Neural progenitor cell (in vitro differentiated cells): ENCODE data around the gene JOSD1. TPM values are rescaled to one million over a fixed set of nuclear protein-coding genes. Genes with fewer than 3 reads are reported as not detected.

Experiments
- DNase-seq: peaks from one replicate; pipeline ENCODE4 v3.0.0-alpha.2; 2016; ENCODE audit warnings: low spot score
- H2AFZ ChIP-seq: fragments of 200-600 bp; sonication (generic); replicated peaks from 2 replicates; pipeline ENCODE4 v1.6.1; 2016; ENCODE audit warnings: antibody characterized with exemption
- H3F3A ChIP-seq: fragments of 200-600 bp; sonication (generic); 2 replicates; pipeline ENCODE4 v1.6.1; 2016; ENCODE audit warnings: antibody characterized with exemption, low read depth
- H3K27ac ChIP-seq: fragments of 200-600 bp; sonication (generic); 2 replicates; pipeline ENCODE4 v1.5.1; 2016; ENCODE audit warnings: mild to moderate bottlenecking
- H3K27me3 ChIP-seq: fragments of 200-600 bp; sonication (generic); 2 replicates; pipeline ENCODE4 v1.6.1; 2016; ENCODE audit warnings: mild to moderate bottlenecking, moderate library complexity
- H3K36me3 ChIP-seq: fragments of 200-600 bp; sonication (generic); 2 replicates; pipeline ENCODE4 v1.5.1; 2016
- H3K4me1 ChIP-seq: fragments of 200-600 bp; sonication (generic); 2 replicates; pipeline ENCODE4 v1.6.1; 2016; ENCODE audit warnings: mixed run types
- H3K4me2 ChIP-seq: fragments of 200-600 bp; sonication (generic); 2 replicates; pipeline ENCODE4 v1.6.1; 2016
- H3K4me3 ChIP-seq: fragments of 200-600 bp; sonication (generic); 2 replicates; pipeline ENCODE4 v1.5.1; 2016
- H3K79me2 ChIP-seq: fragments of 200-600 bp; sonication (generic); 2 replicates; pipeline ENCODE4 v1.6.1; 2016; ENCODE audit warnings: low read depth
- H3K9ac ChIP-seq: fragments of 200-600 bp; sonication (generic); 2 replicates; pipeline ENCODE4 v1.6.1; 2016
- H3K9me3 ChIP-seq: fragments of 200-600 bp; sonication (generic); 2 replicates; pipeline ENCODE4 v1.5.1; 2016; ENCODE audit warnings: low read depth
- H4K20me1 ChIP-seq: fragments of 200-600 bp; sonication (generic); 2 replicates; pipeline ENCODE4 v1.6.1; 2016; ENCODE audit warnings: low read depth
- H3K27ac Mint-ChIP-seq: 3 replicates; pipeline ENCODE4 v1.8.0; 2021; ENCODE audit warnings: mixed read lengths
- H3K27me3 Mint-ChIP-seq: 2 replicates; pipeline ENCODE4 v1.8.0; 2022; ENCODE audit warnings: low read depth, mild to moderate bottlenecking, inconsistent platforms, moderate library complexity, mixed read lengths; ENCODE audit not compliant: insufficient read depth
- H3K36me3 Mint-ChIP-seq: 3 replicates; pipeline ENCODE4 v1.8.0; 2021; ENCODE audit warnings: mixed read lengths
- H3K4me1 Mint-ChIP-seq: 3 replicates; pipeline ENCODE4 v1.8.0; 2021; ENCODE audit warnings: mixed read lengths
- H3K4me3 Mint-ChIP-seq: 3 replicates; pipeline ENCODE4 v1.8.0; 2021; ENCODE audit warnings: mild to moderate bottlenecking, moderate library complexity, mixed read lengths
- H3K9me3 Mint-ChIP-seq: 3 replicates; pipeline ENCODE4 v1.8.0; 2020; ENCODE audit warnings: mixed read lengths
- CTCF ChIP-seq: fragments of 200-600 bp; sonication (generic); IDR thresholded peaks from 2 replicates; pipeline ENCODE4 v1.5.1; 2017; ENCODE audit warnings: antibody characterized with exemption, mild to moderate bottlenecking
- EZH2 ChIP-seq: fragments of 200-600 bp; sonication (generic); IDR thresholded peaks from 2 replicates; pipeline ENCODE4 v1.6.1; 2017; ENCODE audit warnings: antibody characterized with exemption, mild to moderate bottlenecking, moderate library complexity
- EZH2phosphoT487 ChIP-seq: fragments of 200-600 bp; sonication (generic); IDR thresholded peaks from 2 replicates; pipeline ENCODE4 v1.6.1; 2017; ENCODE audit warnings: antibody characterized with exemption
- total RNA-seq: library from RNA; depleted of rRNA; stranded (reverse); fragments of >200 nt; gene quantifications from 2 replicates; pipeline ENCODE4 v1.2.3, GENCODE V29; 2015; ENCODE audit warnings: low replicate concordance

The JOSD1 gene
- total RNA-seq, 1 donor from 2014 or later = 32.4 TPM

- Mint-ChIP-seq H3K9me3 (no peaks in the 10 kb centered on the region), H3K36me3 (peaks cover 13% of the 10 kb centered on the region), H3K27ac (no peak overlapping the region), H3K4me3 (no peak overlapping the region), H3K27me3 (peaks cover 4% of the 10 kb centered on the region), H3K4me1 (no peaks in the 10 kb centered on the region)
- Histone ChIP-seq H3K27me3 (no peaks in the 10 kb centered on the region), H3K4me3 (no peak overlapping the region), H3K4me1 (no peaks in the 10 kb centered on the region), H2AFZ (no peak overlapping the region), H3K36me3 (no peaks in the 10 kb centered on the region), H3K9me3 (no peaks in the 10 kb centered on the region), H3K4me2 (no peak overlapping the region), H3K9ac (no peak overlapping the region), H4K20me1 (peaks cover 10% of the 10 kb centered on the region), H3F3A (peaks cover 3% of the 10 kb centered on the region), H3K27ac (no peak overlapping the region), H3K79me2 (no peaks in the 10 kb centered on the region)
- no peak for TF ChIP-seq EZH2
- TF ChIP-seq EZH2phosphoT487 = no peak
- no peak for TF ChIP-seq CTCF
- no peak for DNase-seq
These were observed 33.1 kb upstream of the JOSD1 start for GRCh38 chr22:38733724-38734381.

GRCh38 chr22:38733329-38733723, 32.6 kb upstream of the JOSD1 start:
- Mint-ChIP-seq H3K4me1 (no peaks in the 10 kb centered on the region), H3K27me3 (peaks cover 4% of the 10 kb centered on the region), H3K27ac (no peak overlapping the region), H3K9me3 (no peaks in the 10 kb centered on the region), H3K4me3 (no peak overlapping the region), H3K36me3 (peaks cover 13% of the 10 kb centered on the region)
- Histone ChIP-seq H3K27me3 (no peaks in the 10 kb centered on the region), H3K36me3 (no peaks in the 10 kb centered on the region), H3K9me3 (no peaks in the 10 kb centered on the region), H3K4me3 (no peak overlapping the region), H2AFZ (no peak overlapping the region), H3K4me1 (no peaks in the 10 kb centered on the region), H3K79me2 (no peaks in the 10 kb centered on the region), H3K9ac (no peak overlapping the region), H3F3A (peaks cover 3% of the 10 kb centered on the region), H3K27ac (no peak overlapping the region), H4K20me1 (peaks cover 10% of the 10 kb centered on the region), H3K4me2 (no peak overlapping the region)
- peak; percentile 70 for DNase-seq
- TF ChIP-seq EZH2phosphoT487 (no peak), EZH2 (no peak), CTCF (peak; percentile 76)

GRCh38 chr22:38732251-38732815, 31.6 kb upstream of the JOSD1 start:
- H3K9ac ChIP-seq = no peak overlapping the region
- no peaks in the 10 kb centered on the region for H3K79me2 ChIP-seq
- H3K4me1 ChIP-seq = no peaks in the 10 kb centered on the region
- no peaks in the 10 kb centered on the region for H3K9me3 ChIP-seq
- DNase-seq = no peak
- no peak overlapping the region for H3K4me3 ChIP-seq
- peaks cover 4% of the 10 kb centered on the region for H3K27me3 Mint-ChIP-seq
- H3K27me3 ChIP-seq = no peaks in the 10 kb centered on the region
- no peaks in the 10 kb centered on the region for H3K36me3 ChIP-seq
- no peaks in the 10 kb centered on the region for H3K9me3 Mint-ChIP-seq
- H3K27ac ChIP-seq = no peak overlapping the region
- H3K4me2 ChIP-seq = no peak overlapping the region
- H3F3A ChIP-seq = peaks cover 3% of the 10 kb centered on the region
- no peak overlapping the region for H3K4me3 Mint-ChIP-seq
- H3K36me3 Mint-ChIP-seq = peaks cover 9% of the 10 kb centered on the region
- H3K27ac Mint-ChIP-seq = no peak overlapping the region
- no peaks in the 10 kb centered on the region for H3K4me1 Mint-ChIP-seq
- TF ChIP-seq CTCF = no peak
- TF ChIP-seq EZH2phosphoT487 = no peak
- TF ChIP-seq EZH2 = no peak
- H2AFZ ChIP-seq = no peak overlapping the region
- peaks cover 10% of the 10 kb centered on the region for H4K20me1 ChIP-seq
